ENCODE data around the gene KLC1. TPM values are rescaled to one million over a fixed set of nuclear protein-coding genes. Genes with fewer than 3 reads are reported as not detected.

Gene KLC1
- total RNA-seq, 1 experiment from 2014 or later = 121 TPM

- H2AFZ ChIP-seq (ENCODE audit: low read depth, low read length, poor library complexity, severe bottlenecking) = no peak overlapping the region
These were observed 20.0 kb downstream of the KLC1 start for GRCh38 chr14:103649001-103649400.

GRCh38 chr14:103650213-103650612 is 21.2 kb downstream of the KLC1 start:
- DNase-seq (ENCODE audit: low read depth, low spot score) (no peak), ATAC-seq (no peak)
- H3K36me3 ChIP-seq (ENCODE audit: control insufficient read depth in 1 of 2, insufficient read depth in 2 of 2, low read length in 2 of 2) = peaks cover 7 to 8% of the 10 kb centered on the region in 2 experiments
- no peak overlapping the region for H3K4me2 ChIP-seq (ENCODE audit: low read length)
- ChIA-PET CTCF (no interaction called here), POLR2A (no interaction called here), RAD21 (ENCODE audit: low non-redundant PET in 1 of 2, low total read pairs in 2 of 2, uncharacterized antibody in 2 of 2, unreplicated experiment in 2 of 2) (interaction anchor here in 1 of 2 experiments (0.7 kb wide), 1 partner anchor 1435 kb away, joined by 5 read pairs; no protein-coding TSS in a partner anchor)
- no peaks in the 10 kb centered on the region; the same call in 1 of the 2 replicates for H4K20me1 ChIP-seq (ENCODE audit: insufficient read depth)
- H3K9me2 ChIP-seq (ENCODE audit: insufficient read depth) = no peaks in the 10 kb centered on the region
- intact Hi-C loops (cut with micrococcal nuclease) = no loop called here
- H3K4me3 ChIP-seq (replicated peaks in 1 of 2; ENCODE audit: low read depth in 1 of 2, low read length in 2 of 2) = no peak overlapping the region
- H3K4me1 ChIP-seq (ENCODE audit: control insufficient read depth in 1 of 2, insufficient read depth in 2 of 2, low read length in 2 of 2) = no peaks in the 10 kb centered on the region
- H3K79me2 ChIP-seq (ENCODE audit: insufficient read depth, low read length) = peaks cover 98% of the 10 kb centered on the region
- no TSS peak for BruUV-seq (replicated peaks)
- TF ChIP-seq CEBPB (IDR thresholded peaks at IDR 0.05; ENCODE audit: low read depth) = no peak
- TF ChIP-seq JUND (IDR thresholded peaks at IDR 0.05) = no peak
- TF ChIP-seq RAD21 (IDR thresholded peaks at IDR 0.05; ENCODE audit: low read depth) = no peak
- H3K9me3 ChIP-seq (ENCODE audit: control insufficient read depth in 1 of 2, insufficient read depth in 1 of 2, low read depth in 1 of 2, low read length in 2 of 2) = no peaks in the 10 kb centered on the region
- no peak overlapping the region for H3K9ac ChIP-seq (ENCODE audit: low read length)
- H2AFZ ChIP-seq (ENCODE audit: low read depth, low read length, poor library complexity, severe bottlenecking) = no peak overlapping the region
- no peak overlapping the region for H3K27ac ChIP-seq (ENCODE audit: low read depth, low read length)
- no peaks in the 10 kb centered on the region for H3K27me3 ChIP-seq (ENCODE audit: insufficient read depth, low read length)

More at GRCh38 chr14:103649001-103649400, 20.0 kb downstream of the KLC1 start:
- no peaks in the 10 kb centered on the region; a peak in 1 of 4 replicates for H3K36me3 ChIP-seq (ENCODE audit: control insufficient read depth in 1 of 2, insufficient read depth in 2 of 2, low read length in 2 of 2)
- intact Hi-C loops (cut with micrococcal nuclease) = no loop called here
- no peak overlapping the region for H3K4me3 ChIP-seq (replicated peaks in 1 of 2; ENCODE audit: low read depth in 1 of 2, low read length in 2 of 2)
- ChIA-PET POLR2A (no interaction called here), CTCF (interaction anchor here (1.1 kb wide), 1 partner anchor 77 kb away, joined by 4 read pairs; no protein-coding TSS in a partner anchor), RAD21 (ENCODE audit: low non-redundant PET in 1 of 2, low total read pairs in 2 of 2, uncharacterized antibody in 2 of 2, unreplicated experiment in 2 of 2) (no interaction called here)
- no peaks in the 10 kb centered on the region for H3K9me2 ChIP-seq (ENCODE audit: insufficient read depth)
- no peak for DNase-seq (ENCODE audit: low read depth, low spot score)
- H4K20me1 ChIP-seq (ENCODE audit: insufficient read depth) = no peaks in the 10 kb centered on the region; the same call in 1 of the 2 replicates
- no peaks in the 10 kb centered on the region for H3K27me3 ChIP-seq (ENCODE audit: insufficient read depth, low read length)
- no peak overlapping the region for H3K9ac ChIP-seq (ENCODE audit: low read length)
- no TSS peak for BruUV-seq (replicated peaks)
- ATAC-seq = no peak
- no peak for TF ChIP-seq SIN3A (IDR thresholded peaks at IDR 0.05; ENCODE audit: low read depth)
- TF ChIP-seq SRF (IDR thresholded peaks at IDR 0.05; ENCODE audit: low read depth) = no peak
- no peaks in the 10 kb centered on the region for H3K4me1 ChIP-seq (ENCODE audit: control insufficient read depth in 1 of 2, insufficient read depth in 2 of 2, low read length in 2 of 2)
- H3K9me3 ChIP-seq (ENCODE audit: control insufficient read depth in 1 of 2, insufficient read depth in 1 of 2, low read depth in 1 of 2, low read length in 2 of 2) = no peaks in the 10 kb centered on the region
- no peak overlapping the region for H3K27ac ChIP-seq (ENCODE audit: low read depth, low read length)
- H3K4me2 ChIP-seq (ENCODE audit: low read length) = no peak overlapping the region
- peaks cover 98% of the 10 kb centered on the region for H3K79me2 ChIP-seq (ENCODE audit: insufficient read depth, low read length)

Data from HCT116 (cell line).